ENCODE data around the gene OR52I2. TPM values are rescaled to one million over a fixed set of nuclear protein-coding genes. Genes with fewer than 3 reads are reported as not detected.

Gene OR52I2
- total RNA-seq (2014; rRNA removed; shearing (Covaris generic)), result not detected in 2 replicates
- not detected in 2 replicates for polyA plus RNA-seq (2016; fragmentation: Nextera tagmentation; extraction: Ambion mirVana)

GRCh38 chr11:4581443-4581842 is at the start of gene OR52I2:
TSS of gene OR52I2 (plus strand) at chr11:4581743.
- Histone ChIP-seq H3K36me3 (ENCODE audit: low read depth) (no peaks in the 10 kb centered on the region), H3K9ac (no peak within 1 kb of the TSS), H3K4me1 (ENCODE audit: insufficient read depth) (no peaks in the 10 kb centered on the region), H4K20me1 (ENCODE audit: insufficient read depth) (no peaks in the 10 kb centered on the region), H3K4me2 (ENCODE audit: unreplicated experiment) (no peak within 1 kb of the TSS), H3F3A (ENCODE audit: insufficient read depth) (no peaks in the 10 kb centered on the region), H3K4me3 (no peak within 1 kb of the TSS), H3K9me2 (ENCODE audit: insufficient read depth) (no peaks in the 10 kb centered on the region), H3K27me3 (replicated peaks; ENCODE audit: insufficient read depth) (no peaks in the 10 kb centered on the region), H3K27ac (no peak within 1 kb of the TSS), H3K9me3 (ENCODE audit: low read depth) (no peaks in the 10 kb centered on the region), H3K79me2 (ENCODE audit: insufficient read depth) (no peaks in the 10 kb centered on the region), H2AFZ (no peak within 1 kb of the TSS)
- no peak for DNase-seq
- in situ Hi-C loops (cut with MboI), result no loop called here
- TF ChIP-seq EZH2phosphoT487 (IDR thresholded peaks at IDR 0.05; ENCODE audit: insufficient read depth, low read depth), result no peak
- TF ChIP-seq EZH2 (IDR thresholded peaks at IDR 0.05; ENCODE audit: insufficient read depth, poor library complexity, severe bottlenecking), result no peak

GRCh38 chr11:4539603-4540219 is 41.8 kb upstream of the OR52I2 start:
- H3K79me2 ChIP-seq (ENCODE audit: insufficient read depth), result no peaks in the 10 kb centered on the region
- H3K9me3 ChIP-seq (ENCODE audit: low read depth), result no peaks in the 10 kb centered on the region
- H3F3A ChIP-seq (ENCODE audit: insufficient read depth), result no peaks in the 10 kb centered on the region
- H3K36me3 ChIP-seq (ENCODE audit: low read depth), result no peaks in the 10 kb centered on the region
- H3K27me3 ChIP-seq (replicated peaks; ENCODE audit: insufficient read depth), result no peaks in the 10 kb centered on the region; the same call in 1 of the 2 replicates
- H3K4me1 ChIP-seq (ENCODE audit: insufficient read depth), result no peaks in the 10 kb centered on the region
- peak; percentile 67 for DNase-seq
- H3K9me2 ChIP-seq (ENCODE audit: insufficient read depth), result no peaks in the 10 kb centered on the region
- no peak overlapping the region for H3K4me3 ChIP-seq
- no peak overlapping the region for H3K4me2 ChIP-seq (ENCODE audit: unreplicated experiment)
- no peak overlapping the region for H2AFZ ChIP-seq
- in situ Hi-C loops (cut with MboI), result no loop called here
- TF ChIP-seq EZH2phosphoT487 (IDR thresholded peaks at IDR 0.05; ENCODE audit: insufficient read depth, low read depth) (no peak), EZH2 (IDR thresholded peaks at IDR 0.05; ENCODE audit: insufficient read depth, poor library complexity, severe bottlenecking) (no peak)
- 20 to 26% methylated on average over 3 of the region's 3 CpGs for WGBS, 2 experiments (ENCODE audit: low coverage in 1 of 2, low lambda C conversion rate in 2 of 2, missing lambda C conversion rate in 2 of 2)
- no peaks in the 10 kb centered on the region for H4K20me1 ChIP-seq (ENCODE audit: insufficient read depth)
- H3K27ac ChIP-seq, result no peak overlapping the region
- no peak overlapping the region for H3K9ac ChIP-seq

GRCh38 chr11:4541071-4541470 is 40.5 kb upstream of the OR52I2 start:
- H3K9me2 ChIP-seq (ENCODE audit: insufficient read depth), result no peaks in the 10 kb centered on the region
- H3K27me3 ChIP-seq (replicated peaks; ENCODE audit: insufficient read depth), result no peaks in the 10 kb centered on the region; the same call in 1 of the 2 replicates
- H2AFZ ChIP-seq, result no peak overlapping the region
- no peak overlapping the region for H3K9ac ChIP-seq
- no peak overlapping the region for H3K27ac ChIP-seq
- WGBS, 2 experiments (ENCODE audit: low coverage in 1 of 2, low lambda C conversion rate in 2 of 2, missing lambda C conversion rate in 2 of 2), result 0% methylated on average over 1 of the region's 1 CpG
- no peak for TF ChIP-seq EZH2phosphoT487 (IDR thresholded peaks at IDR 0.05; ENCODE audit: insufficient read depth, low read depth)
- no peaks in the 10 kb centered on the region for H3K9me3 ChIP-seq (ENCODE audit: low read depth)
- DNase-seq, result no peak
- no peaks in the 10 kb centered on the region for H4K20me1 ChIP-seq (ENCODE audit: insufficient read depth)
- no peaks in the 10 kb centered on the region for H3K79me2 ChIP-seq (ENCODE audit: insufficient read depth)
- H3K4me3 ChIP-seq, result no peak overlapping the region
- H3K4me2 ChIP-seq (ENCODE audit: unreplicated experiment), result no peak overlapping the region
- no peaks in the 10 kb centered on the region for H3F3A ChIP-seq (ENCODE audit: insufficient read depth)
- in situ Hi-C loops (cut with MboI), result no loop called here
- no peaks in the 10 kb centered on the region for H3K4me1 ChIP-seq (ENCODE audit: insufficient read depth)
- H3K36me3 ChIP-seq (ENCODE audit: low read depth), result no peaks in the 10 kb centered on the region

GRCh38 chr11:4543561-4543960 is 38.0 kb upstream of the OR52I2 start:
- DNase-seq, result no peak
- no peaks in the 10 kb centered on the region for H3K9me2 ChIP-seq (ENCODE audit: insufficient read depth)

GRCh38 chr11:4544891-4545290 is 36.7 kb upstream of the OR52I2 start, which contains the start of gene OR52M1:
TSS of gene OR52M1 (plus strand) at chr11:4545191. CDS start at chr11:4545191, 0 bp downstream.
- Histone ChIP-seq H3F3A (ENCODE audit: insufficient read depth) (no peaks in the 10 kb centered on the region), H3K27ac (no peak within 1 kb of the TSS), H3K4me2 (ENCODE audit: unreplicated experiment) (no peak within 1 kb of the TSS), H4K20me1 (ENCODE audit: insufficient read depth) (no peaks in the 10 kb centered on the region), H3K36me3 (ENCODE audit: low read depth) (no peaks in the 10 kb centered on the region), H2AFZ (no peak within 1 kb of the TSS), H3K79me2 (ENCODE audit: insufficient read depth) (no peaks in the 10 kb centered on the region), H3K9me2 (ENCODE audit: insufficient read depth) (no peaks in the 10 kb centered on the region), H3K4me3 (no peak within 1 kb of the TSS), H3K9me3 (ENCODE audit: low read depth) (no peaks in the 10 kb centered on the region), H3K4me1 (ENCODE audit: insufficient read depth) (no peaks in the 10 kb centered on the region), H3K27me3 (replicated peaks; ENCODE audit: insufficient read depth) (no peaks in the 10 kb centered on the region; the same call in 1 of the 2 replicates), H3K9ac (no peak within 1 kb of the TSS)
- WGBS, 2 experiments (ENCODE audit: low coverage in 1 of 2, low lambda C conversion rate in 2 of 2, missing lambda C conversion rate in 2 of 2), result 21 to 25% methylated on average over 5 of the region's 5 CpGs
- no peak for TF ChIP-seq EZH2phosphoT487 (IDR thresholded peaks at IDR 0.05; ENCODE audit: insufficient read depth, low read depth)
- no peak for TF ChIP-seq EZH2 (IDR thresholded peaks at IDR 0.05; ENCODE audit: insufficient read depth, poor library complexity, severe bottlenecking)
- in situ Hi-C loops (cut with MboI), result no loop called here
- DNase-seq, result no peak

More at GRCh38 chr11:4543561-4543960, 38.0 kb upstream of the OR52I2 start:
- TF ChIP-seq EZH2phosphoT487 (IDR thresholded peaks at IDR 0.05; ENCODE audit: insufficient read depth, low read depth), result no peak
- Histone ChIP-seq H2AFZ (no peak overlapping the region), H3K79me2 (ENCODE audit: insufficient read depth) (no peaks in the 10 kb centered on the region), H3K4me1 (ENCODE audit: insufficient read depth) (no peaks in the 10 kb centered on the region), H3K4me3 (no peak overlapping the region), H3F3A (ENCODE audit: insufficient read depth) (no peaks in the 10 kb centered on the region), H3K4me2 (ENCODE audit: unreplicated experiment) (no peak overlapping the region), H3K9ac (no peak overlapping the region), H4K20me1 (ENCODE audit: insufficient read depth) (no peaks in the 10 kb centered on the region), H3K27ac (no peak overlapping the region), H3K27me3 (replicated peaks; ENCODE audit: insufficient read depth) (no peaks in the 10 kb centered on the region; the same call in 1 of the 2 replicates), H3K9me3 (ENCODE audit: low read depth) (no peaks in the 10 kb centered on the region), H3K36me3 (ENCODE audit: low read depth) (no peaks in the 10 kb centered on the region)
- in situ Hi-C loops (cut with MboI), result no loop called here
